Measurements from ENCODE around the gene LDB2. TPM values are rescaled to one million over a fixed set of nuclear protein-coding genes. Genes with fewer than 3 reads are reported as not detected.

LDB2 gene
- total RNA-seq, 2 donors from 2014 or later, result not detected

DNA sequence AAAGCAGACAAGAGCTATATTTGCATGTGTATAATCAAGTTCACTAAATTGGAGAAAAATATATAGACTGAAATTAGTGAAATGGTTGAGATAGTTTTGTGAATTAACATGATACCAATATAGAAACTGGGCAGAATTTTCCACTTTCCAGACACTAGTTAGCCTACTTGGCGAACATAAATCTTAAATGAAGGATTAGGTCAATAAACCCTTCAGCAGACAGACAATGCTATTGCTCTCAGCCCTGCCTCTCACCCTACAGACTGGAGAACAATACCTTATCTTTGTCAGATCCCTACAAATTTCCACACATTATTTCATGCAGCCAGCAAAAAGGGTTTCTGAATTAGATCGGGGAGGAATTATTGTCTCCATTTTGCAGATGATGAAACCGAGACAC is 435.8 kb downstream of the LDB2 start:
- Mint-ChIP-seq H3K27ac (no peak overlapping the region), H3K4me1 (no peaks in the 10 kb centered on the region), H3K36me3 (ENCODE audit: low read depth) (no peaks in the 10 kb centered on the region), H3K4me3 (no peak overlapping the region), H3K27me3 (peaks cover 17% of the 10 kb centered on the region)
- ATAC-seq (no peak), DNase-seq (no peak)
- H3K9me3 ChIP-seq (ENCODE audit: control insufficient read depth, low read length, poor library complexity, severe bottlenecking), result no peaks in the 10 kb centered on the region

DNA sequence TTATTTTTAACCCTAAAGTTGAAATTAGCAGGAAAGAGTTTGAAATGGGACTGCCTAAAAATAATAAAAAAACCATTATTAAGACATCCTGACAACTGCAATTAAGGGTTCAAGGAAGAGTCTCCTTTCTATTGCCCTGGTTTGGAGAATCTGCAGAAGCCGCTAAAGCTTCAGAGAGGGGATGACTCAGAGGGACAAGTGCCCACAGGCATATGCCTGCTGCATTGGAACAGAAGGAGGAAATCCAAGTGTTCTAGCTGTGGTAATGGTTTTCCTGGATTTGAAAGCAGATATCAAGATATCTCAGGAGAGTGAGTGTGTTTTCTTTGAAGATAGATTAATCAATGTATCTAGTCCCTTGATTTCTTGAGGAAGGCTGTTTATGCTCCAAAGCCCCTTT is 437.1 kb downstream of the LDB2 start:
- Mint-ChIP-seq H3K4me1 (no peaks in the 10 kb centered on the region), H3K27me3 (peaks cover 20% of the 10 kb centered on the region), H3K36me3 (ENCODE audit: low read depth) (no peaks in the 10 kb centered on the region), H3K4me3 (no peak overlapping the region), H3K27ac (no peak overlapping the region)
- DNase-seq (no peak), ATAC-seq (no peak)
- no peaks in the 10 kb centered on the region for H3K9me3 ChIP-seq (ENCODE audit: control insufficient read depth, low read length, poor library complexity, severe bottlenecking)

GRCh38 chr4:16457944-16458343 is 440.5 kb downstream of the LDB2 start:
- Mint-ChIP-seq H3K36me3 (ENCODE audit: low read depth) (no peaks in the 10 kb centered on the region), H3K4me1 (no peaks in the 10 kb centered on the region), H3K27ac (no peak overlapping the region), H3K27me3 (peaks cover 22% of the 10 kb centered on the region), H3K4me3 (no peak overlapping the region)
- no peak for ATAC-seq
- DNase-seq, result no peak
- no peaks in the 10 kb centered on the region for H3K9me3 ChIP-seq (ENCODE audit: control insufficient read depth, low read length, poor library complexity, severe bottlenecking)

Measured in T-helper 17 cell (primary cell).